ENCODE data around the gene TAB3.

The TAB3 gene

DNA sequence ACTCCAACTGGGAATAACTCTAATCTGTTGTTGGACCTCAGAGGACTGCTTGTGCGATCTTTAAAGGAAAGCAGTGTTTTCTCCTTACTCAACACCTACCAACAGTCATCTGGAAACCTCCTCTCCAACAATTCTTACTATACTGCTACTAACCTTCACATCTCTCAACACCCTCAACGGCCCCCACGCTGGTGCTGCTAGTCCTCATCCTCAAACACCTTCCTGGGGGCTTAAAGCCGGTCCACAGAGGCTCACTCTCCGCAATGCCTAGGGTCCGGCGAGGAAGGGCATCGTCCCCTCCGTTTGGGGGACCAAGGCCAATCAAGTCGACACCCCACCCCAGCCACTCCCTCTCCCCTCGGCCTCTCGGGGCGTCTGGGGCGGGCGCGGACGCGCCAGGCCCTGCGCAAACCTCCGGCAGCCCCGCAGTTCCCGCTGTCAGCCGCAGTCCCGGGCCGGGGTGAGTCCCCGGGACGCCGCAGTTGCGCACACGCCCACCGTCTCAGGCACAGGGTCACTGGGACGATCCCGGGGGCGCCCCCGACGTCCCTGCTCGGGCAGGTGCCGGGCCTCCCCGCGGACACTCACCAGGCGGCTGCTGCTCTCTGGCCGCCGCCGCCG is 418 bp downstream of the TAB3 start (continued):
- TF ChIP-seq ZNF169 (tag by site-specific recombination; IDR thresholded peaks at IDR 0.05) (no peak), ZNF350 (tag by site-specific recombination; IDR thresholded peaks at IDR 0.05) (no peak), IKZF3 (tag by site-specific recombination; IDR thresholded peaks at IDR 0.05) (no peak), ZEB2 (tag by site-specific recombination; IDR thresholded peaks at IDR 0.05) (0 out of 2 replicates have a peak, but pooled peaks have one; percentile 19), ZNF366 (tag by site-specific recombination; conservative IDR thresholded peaks at IDR 0.05) (no peak), ZNF624 (tag by site-specific recombination; IDR thresholded peaks at IDR 0.05) (no peak), ZNF16 (tag by site-specific recombination; IDR thresholded peaks at IDR 0.05; ENCODE audit: low read depth) (no peak), ZNF239 (tag by site-specific recombination; IDR thresholded peaks at IDR 0.05) (no peak)
- TF ChIP-seq, protein P1, sequence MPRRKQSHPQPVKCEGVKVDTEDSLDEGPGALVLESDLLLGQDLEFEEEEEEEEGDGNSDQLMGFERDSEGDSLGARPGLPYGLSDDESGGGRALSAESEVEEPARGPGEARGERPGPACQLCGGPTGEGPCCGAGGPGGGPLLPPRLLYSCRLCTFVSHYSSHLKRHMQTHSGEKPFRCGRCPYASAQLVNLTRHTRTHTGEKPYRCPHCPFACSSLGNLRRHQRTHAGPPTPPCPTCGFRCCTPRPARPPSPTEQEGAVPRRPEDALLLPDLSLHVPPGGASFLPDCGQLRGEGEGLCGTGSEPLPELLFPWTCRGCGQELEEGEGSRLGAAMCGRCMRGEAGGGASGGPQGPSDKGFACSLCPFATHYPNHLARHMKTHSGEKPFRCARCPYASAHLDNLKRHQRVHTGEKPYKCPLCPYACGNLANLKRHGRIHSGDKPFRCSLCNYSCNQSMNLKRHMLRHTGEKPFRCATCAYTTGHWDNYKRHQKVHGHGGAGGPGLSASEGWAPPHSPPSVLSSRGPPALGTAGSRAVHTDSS (tag by site-specific recombination; IDR thresholded peaks at IDR 0.05) = no peak

DNA sequence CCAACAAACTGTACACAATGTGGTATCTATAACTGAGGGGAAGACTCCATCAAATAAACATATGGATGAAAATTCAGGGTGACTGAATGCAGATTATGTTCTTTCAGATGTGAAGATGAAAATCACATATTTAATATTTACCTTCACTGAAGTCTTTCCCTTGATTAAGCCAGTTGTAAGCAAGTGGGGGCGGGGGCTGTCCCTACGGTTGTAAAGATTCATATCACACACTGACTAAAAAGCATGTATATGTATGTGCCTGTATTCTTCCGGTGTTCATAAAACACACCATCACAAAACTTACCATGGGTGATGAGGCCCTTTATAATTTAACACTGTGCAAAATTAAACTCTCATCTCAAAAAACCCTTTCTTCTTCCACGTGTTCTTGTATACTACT is 1.3 kb downstream of the TAB3 start:
- H3K36me3 ChIP-seq (ENCODE audit: control insufficient read depth in 2 of 2, insufficient read depth in 1 of 2, low read length in 2 of 2) = no peaks in the 10 kb centered on the region
- ChIA-PET CTCF (interaction anchor here (0.7 kb wide), 1 partner anchor 361 kb away, joined by 3 read pairs; no protein-coding TSS in a partner anchor), POLR2A (no interaction called here)
- TF ChIP-seq, protein P2, sequence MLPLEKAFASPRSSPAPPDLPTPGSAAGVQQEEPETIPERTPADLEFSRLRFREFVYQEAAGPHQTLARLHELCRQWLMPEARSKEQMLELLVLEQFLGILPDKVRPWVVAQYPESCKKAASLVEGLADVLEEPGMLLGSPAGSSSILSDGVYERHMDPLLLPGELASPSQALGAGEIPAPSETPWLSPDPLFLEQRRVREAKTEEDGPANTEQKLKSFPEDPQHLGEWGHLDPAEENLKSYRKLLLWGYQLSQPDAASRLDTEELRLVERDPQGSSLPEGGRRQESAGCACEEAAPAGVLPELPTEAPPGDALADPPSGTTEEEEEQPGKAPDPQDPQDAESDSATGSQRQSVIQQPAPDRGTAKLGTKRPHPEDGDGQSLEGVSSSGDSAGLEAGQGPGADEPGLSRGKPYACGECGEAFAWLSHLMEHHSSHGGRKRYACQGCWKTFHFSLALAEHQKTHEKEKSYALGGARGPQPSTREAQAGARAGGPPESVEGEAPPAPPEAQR (tag by site-specific recombination; IDR thresholded peaks at IDR 0.05) = no peak
- no peak for TF ChIP-seq ZBTB20 (tag by site-specific recombination; IDR thresholded peaks at IDR 0.05)
- TF ChIP-seq, protein P3, sequence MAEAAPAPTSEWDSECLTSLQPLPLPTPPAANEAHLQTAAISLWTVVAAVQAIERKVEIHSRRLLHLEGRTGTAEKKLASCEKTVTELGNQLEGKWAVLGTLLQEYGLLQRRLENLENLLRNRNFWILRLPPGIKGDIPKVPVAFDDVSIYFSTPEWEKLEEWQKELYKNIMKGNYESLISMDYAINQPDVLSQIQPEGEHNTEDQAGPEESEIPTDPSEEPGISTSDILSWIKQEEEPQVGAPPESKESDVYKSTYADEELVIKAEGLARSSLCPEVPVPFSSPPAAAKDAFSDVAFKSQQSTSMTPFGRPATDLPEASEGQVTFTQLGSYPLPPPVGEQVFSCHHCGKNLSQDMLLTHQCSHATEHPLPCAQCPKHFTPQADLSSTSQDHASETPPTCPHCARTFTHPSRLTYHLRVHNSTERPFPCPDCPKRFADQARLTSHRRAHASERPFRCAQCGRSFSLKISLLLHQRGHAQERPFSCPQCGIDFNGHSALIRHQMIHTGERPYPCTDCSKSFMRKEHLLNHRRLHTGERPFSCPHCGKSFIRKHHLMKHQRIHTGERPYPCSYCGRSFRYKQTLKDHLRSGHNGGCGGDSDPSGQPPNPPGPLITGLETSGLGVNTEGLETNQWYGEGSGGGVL (tag by site-specific recombination; IDR thresholded peaks at IDR 0.05) = no peak
- TF ChIP-seq ZNF600 (tag by site-specific recombination; IDR thresholded peaks at IDR 0.05) = no peak
- TF ChIP-seq, protein P4, sequence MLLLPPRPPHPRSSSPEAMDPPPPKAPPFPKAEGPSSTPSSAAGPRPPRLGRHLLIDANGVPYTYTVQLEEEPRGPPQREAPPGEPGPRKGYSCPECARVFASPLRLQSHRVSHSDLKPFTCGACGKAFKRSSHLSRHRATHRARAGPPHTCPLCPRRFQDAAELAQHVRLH (tag by site-specific recombination; IDR thresholded peaks at IDR 0.05) = no peak
- TF ChIP-seq ZNF792 (tag by site-specific recombination; IDR thresholded peaks at IDR 0.05) = no peak
- no peak for TF ChIP-seq ZNF175 (tag by site-specific recombination; IDR thresholded peaks at IDR 0.05)
- TF ChIP-seq FEZF1 (tag by site-specific recombination; IDR thresholded peaks at IDR 0.05) = no peak
- TF ChIP-seq ZNF623 (tag by site-specific recombination; IDR thresholded peaks at IDR 0.05) = no peak
- TF ChIP-seq ZNF121 (tag by site-specific recombination; IDR thresholded peaks at IDR 0.05) = no peak
- no peak for TF ChIP-seq ZNF423 (tag by site-specific recombination; IDR thresholded peaks at IDR 0.05)
- no peak for TF ChIP-seq ZNF610 (tag by site-specific recombination; IDR thresholded peaks at IDR 0.05; ENCODE audit: borderline replicate concordance)
- no peak for TF ChIP-seq ZNF169 (tag by site-specific recombination; IDR thresholded peaks at IDR 0.05)
- TF ChIP-seq ZNF433 (tag by site-specific recombination; IDR thresholded peaks at IDR 0.05; ENCODE audit: low read depth) = no peak
- H3K27ac ChIP-seq (ENCODE audit: extremely low read depth, low read depth, low read length) = no peak overlapping the region
- H3K4me1 ChIP-seq (ENCODE audit: control insufficient read depth, insufficient read depth, low read length) = no peaks in the 10 kb centered on the region; the same call in 1 of the 2 replicates
- no peak overlapping the region for H3K4me3 ChIP-seq (ENCODE audit: low read depth, low read length)
- H3K9me3 ChIP-seq (ENCODE audit: control insufficient read depth, insufficient read depth, low read depth, low read length) = no peaks in the 10 kb centered on the region

Data from HEK293 (cell line).